HepG2 (cell line): Measurements from ENCODE around the gene GBA2. TPM values are rescaled to one million over a fixed set of nuclear protein-coding genes. Genes with fewer than 3 reads are reported as not detected.

Experiments used
- ATAC-seq: fragments of 200-7000 bp; cut with Tn5 transposase; 3 replicates; pipeline ENCODE4 v1.9.1; 2020; ENCODE audit warnings: mild to moderate bottlenecking, moderate library complexity
- BruUV-seq: library from RNA; stranded (reverse); fragments of 400-500 nt; replicated peaks from 2 replicates; lab custom pipeline; 2021; lab: Mats Ljungman, UMichigan
- CTCF ChIA-PET: fragments of 300-600 bp; formaldehyde crosslinking; extraction: SDS; loops from one replicate; lab custom pipeline; 2021; ENCODE audit warnings: low total read pairs, inconsistent platforms, low intra/inter-chr PET ratio; lab: Yijun Ruan, JAX
- POLR2A ChIA-PET: fragments of 350-600 bp; sonication (Branson Sonifier 250); formaldehyde crosslinking; loops from one replicate; lab custom pipeline; 2020; ENCODE audit warnings: antibody characterized with exemption, inconsistent platforms; lab: Yijun Ruan, JAX
- DNase-seq: peaks from one replicate; pipeline ENCODE4 v3.0.0-alpha.2; 2015; ENCODE audit warnings: low spot score
- FAIRE-seq: peaks from 3 replicates; lab custom pipeline; 2011; peaks lifted over from hg19 to GRCh38; lab: Jason Lieb, UNC
- H2AFZ ChIP-seq: one replicate; pipeline ENCODE4 v1.6.1; 2011; ENCODE audit warnings: low read length, inconsistent platforms
- H3K27ac ChIP-seq: fragments of 300-600 bp; 3 replicates; pipeline ENCODE4 v1.8.0; 2011; ENCODE audit warnings: mixed run types, mild to moderate bottlenecking, mixed read lengths, low read length, inconsistent platforms; ENCODE audit not compliant: insufficient read depth; ENCODE audit errors: extremely low read length
- H3K27me3 ChIP-seq, 2 experiments: fragments of 200-600 bp in 1 of 2; 2 replicates in 1 of 2; 3 replicates in 1 of 2; pipeline versions ENCODE4 v1.6.0 to v1.8.0; 2011; ENCODE audit warnings: low read length in 2 of 2, mild to moderate bottlenecking in 2 of 2, moderate library complexity in 2 of 2, inconsistent platforms in 1 of 2; ENCODE audit not compliant: insufficient read depth in 2 of 2, control insufficient read depth in 1 of 2
- H3K36me3 ChIP-seq, 2 experiments: fragments of 200-600 bp in 1 of 2; replicated peaks in 1 of 2; 2 replicates in 1 of 2; 3 replicates in 1 of 2; pipeline versions ENCODE4 v1.5.1 to v1.8.0; 2011; ENCODE audit warnings: low read length in 2 of 2, inconsistent platforms in 1 of 2; ENCODE audit not compliant: insufficient read depth in 2 of 2, control insufficient read depth in 1 of 2
- H3K4me1 ChIP-seq: 2 replicates; pipeline ENCODE4 v1.5.1; 2012; ENCODE audit warnings: low read length, inconsistent platforms; ENCODE audit not compliant: insufficient read depth
- H3K4me2 ChIP-seq: 2 replicates; pipeline ENCODE4 v1.6.0; 2011; ENCODE audit warnings: low read depth, low read length, inconsistent platforms
- H3K4me3 ChIP-seq, 3 experiments: fragments of 200-600 bp in 1 of 3; sonication (generic), shearing (Covaris generic) in 1 of 3; replicated peaks in 1 of 3; 2 replicates each; pipeline ENCODE4 v1.5.1; 2011 to 2016; ENCODE audit warnings: low read length in 3 of 3, inconsistent platforms in 2 of 3, low read depth in 2 of 3, mild to moderate bottlenecking in 2 of 3, control low read depth in 1 of 3, mixed read lengths in 1 of 3; ENCODE audit not compliant: insufficient read depth in 1 of 3
- H3K79me2 ChIP-seq: one replicate; pipeline ENCODE4 v1.6.1; 2011; ENCODE audit warnings: low read length, inconsistent platforms; ENCODE audit not compliant: insufficient read depth
- H3K9ac ChIP-seq: 2 replicates; pipeline ENCODE4 v1.6.0; 2011; ENCODE audit warnings: mild to moderate bottlenecking, low read depth, low read length, inconsistent platforms; ENCODE audit not compliant: insufficient read depth
- H3K9me3 ChIP-seq: 2 replicates; pipeline ENCODE4 v1.5.1; 2012; ENCODE audit warnings: mild to moderate bottlenecking, low read length
- H4K20me1 ChIP-seq: 2 replicates; pipeline ENCODE4 v1.6.0; 2011; ENCODE audit warnings: inconsistent platforms, mild to moderate bottlenecking, low read length, moderate library complexity; ENCODE audit not compliant: insufficient read depth
- IRF9 ChIP-seq: sonication (generic); formaldehyde crosslinking; IDR thresholded peaks from 2 replicates; pipeline ENCODE4 v1.8.0; 2022; ENCODE audit warnings: missing genetic modification reagents, mild to moderate bottlenecking, borderline replicate concordance
- JDP2 ChIP-seq: sonication (generic); formaldehyde crosslinking; IDR thresholded peaks from 2 replicates; pipeline ENCODE4 v1.8.1; 2022; ENCODE audit warnings: missing genetic modification reagents, borderline replicate concordance
- KIAA2018 ChIP-seq: sonication (generic); formaldehyde crosslinking; IDR thresholded peaks from 2 replicates; pipeline ENCODE4 v1.5.0; 2020; ENCODE audit warnings: mild to moderate bottlenecking, missing genetic modification reagents, borderline replicate concordance
- NFATC3 ChIP-seq: sonication (generic); formaldehyde crosslinking; IDR thresholded peaks from 2 replicates; pipeline ENCODE4 v1.5.1; 2020; ENCODE audit warnings: mild to moderate bottlenecking, missing genetic modification reagents
- PHF21A ChIP-seq: sonication (generic); formaldehyde crosslinking; IDR thresholded peaks from 2 replicates; pipeline ENCODE4 v1.5.0; 2020; ENCODE audit warnings: mild to moderate bottlenecking, missing genetic modification reagents
- TCF12 ChIP-seq, 2 experiments: fragments of 450-650 bp in 1 of 2; sonication (generic) in 1 of 2; formaldehyde crosslinking in 1 of 2; IDR thresholded peaks; 2 replicates each; pipeline versions ENCODE4 v1.6.1 to v1.8.0; 2017 to 2022; ENCODE audit warnings: antibody characterized with exemption in 1 of 2, mild to moderate bottlenecking in 1 of 2, missing genetic modification reagents in 1 of 2, moderate library complexity in 1 of 2
- TEAD3 ChIP-seq: optimal IDR thresholded peaks from 2 replicates; pipeline ENCODE3; 2016; ENCODE audit warnings: borderline replicate concordance
- ZNF124 ChIP-seq: sonication (generic); formaldehyde crosslinking; IDR thresholded peaks from 2 replicates; pipeline ENCODE4 v1.4.0; 2020; ENCODE audit warnings: missing genetic modification reagents
- ZNF563 ChIP-seq: sonication (generic); formaldehyde crosslinking; IDR thresholded peaks from 2 replicates; pipeline ENCODE4 v1.8.0; 2022; ENCODE audit warnings: mild to moderate bottlenecking, moderate library complexity, missing genetic modification reagents
- ZSCAN9 ChIP-seq: IDR thresholded peaks from 2 replicates; pipeline ENCODE4 v1.6.1; 2016; ENCODE audit warnings: borderline replicate concordance
- WGBS: methylation state at CpG from one replicate; pipeline ENCODE4 v1.1.6; 2017; ENCODE audit warnings: low lambda C conversion rate; 5-methylcytosine and 5-hydroxymethylcytosine counted together
- in situ Hi-C: cut with HindIII; loops from 2 replicates; pipeline ENCODE4 v1.10.0; 2017; ENCODE audit warnings: low pct_unique_long_range_greater_than_20kb; ENCODE audit not compliant: extremely low pct_ligation_motif_present
- intact Hi-C: fragments of 100-400 bp; cut with micrococcal nuclease; formaldehyde crosslinking; loops from one replicate; pipeline ENCODE4 v1.10.0; 2022; ENCODE audit not compliant: unreplicated experiment
- polyA plus RNA-seq, 8 experiments: library from polyadenylated mRNA; depleted of rRNA in 3 of 8; stranded (reverse) in 7 of 8; unstranded in 1 of 8; fragments of >200 nt; fragmentation: Illumina TruSeq in 4 of 8; extraction: Trizol in 4 of 8; gene quantifications; 2 replicates each; pipeline versions ENCODE4 v1.2.1 to v1.2.3, GENCODE V29; 2011 to 2016; ENCODE audit warnings: low read depth in 4 of 8, missing spikeins in 1 of 8, mixed read lengths in 1 of 8; ENCODE audit not compliant: insufficient read depth in 1 of 8
- total RNA-seq, 5 experiments: library from RNA; depleted of rRNA; stranded (reverse); fragments of >200 nt; fragmentation: Illumina TruSeq; extraction: Trizol; gene quantifications; 2 replicates each; pipeline ENCODE4 v1.2.3, GENCODE V29; 2016; ENCODE audit warnings: low read depth in 1 of 5

The GBA2 gene
- total and polyA plus RNA-seq, 2 of the 13 experiments (the other 11 are each of a cell fraction or from before 2014, with no cell fraction given): 37.5 to 86.1 TPM

GRCh38 chr9:35795695-35796094 is 46.7 kb upstream of the GBA2 start:
- H3K4me3 ChIP-seq: no peak overlapping the region
- H3K4me1 ChIP-seq: peaks cover 8% of the 10 kb centered on the region
- CTCF ChIA-PET: no interaction called here
- H3K36me3 ChIP-seq: 0 out of 5 replicates have a peak, but pooled peaks cover 1 to 2% of the 10 kb centered on the region in 2 experiments
- FAIRE-seq (no peak), DNase-seq (no peak), ATAC-seq (no peak)
- H3K27ac ChIP-seq: no peak overlapping the region
- no peaks in the 10 kb centered on the region for H3K27me3 ChIP-seq
- no peak overlapping the region for H3K9ac ChIP-seq
- in situ Hi-C loops (no loop called here), intact Hi-C loops (no loop called here)
- H2AFZ ChIP-seq: no peak overlapping the region
- H4K20me1 ChIP-seq: no peaks in the 10 kb centered on the region
- no peak overlapping the region for H3K4me2 ChIP-seq
- no peaks in the 10 kb centered on the region for H3K9me3 ChIP-seq
- no TSS peak for BruUV-seq
- H3K79me2 ChIP-seq: no peaks in the 10 kb centered on the region
- POLR2A ChIA-PET: no interaction called here
- no peak for TF ChIP-seq ZNF124 (CRISPR knock-in tag)
- no peak for TF ChIP-seq IRF9 (CRISPR knock-in tag)

GRCh38 chr9:35793461-35793860 is 44.4 kb upstream of the GBA2 start:
- in situ Hi-C loops (no loop called here), intact Hi-C loops (no loop called here)
- Histone ChIP-seq H3K4me1 (no peaks in the 10 kb centered on the region; the same call in 1 of the 2 replicates), H3K27me3 (no peaks in the 10 kb centered on the region), H3K4me3 (no peak overlapping the region), H2AFZ (no peak overlapping the region), H3K27ac (no peak overlapping the region), H3K9ac (no peak overlapping the region), H3K4me2 (no peak overlapping the region), H3K79me2 (no peaks in the 10 kb centered on the region), H3K9me3 (no peaks in the 10 kb centered on the region), H4K20me1 (no peaks in the 10 kb centered on the region), H3K36me3 (peaks cover 1 to 6% of the 10 kb centered on the region in 2 experiments; a peak in 1 of 5 replicates)
- POLR2A ChIA-PET: no interaction called here
- WGBS: 95% methylated on average over 2 of the region's 2 CpGs
- DNase-seq (no peak), FAIRE-seq (no peak), ATAC-seq (no peak)
- CTCF ChIA-PET: no interaction called here
- BruUV-seq: no TSS peak
- TF ChIP-seq NFATC3: no peak
- TF ChIP-seq TEAD3: no peak
- TF ChIP-seq TCF12 (IDR thresholded peaks at IDR 0.05): no peak
- TF ChIP-seq TCF12 (CRISPR knock-in tag; IDR thresholded peaks at IDR 0.05): no peak
- TF ChIP-seq JDP2 (CRISPR knock-in tag): no peak
- no peak for TF ChIP-seq KIAA2018 (CRISPR knock-in tag)
- TF ChIP-seq ZNF563 (CRISPR knock-in tag): no peak
- TF ChIP-seq PHF21A: no peak
- no peak for TF ChIP-seq ZSCAN9
